H9 (cell line): Measurements from ENCODE around the gene SMIM22. TPM values are rescaled to one million over a fixed set of nuclear protein-coding genes. Genes with fewer than 3 reads are reported as not detected.

Experiments
- DNase-seq: peaks from one replicate; pipeline ENCODE4 v3.0.0-alpha.2; 2017
- H2AFZ ChIP-seq: one replicate; pipeline ENCODE4 v1.6.1; 2013; ENCODE audit warnings: mild to moderate bottlenecking, low read length, control low read depth, moderate library complexity
- H2AK5ac ChIP-seq: 2 replicates; pipeline ENCODE4 v1.6.1; 2013; ENCODE audit warnings: low read length, control low read depth, mixed read lengths; ENCODE audit not compliant: insufficient read length
- H2BK120ac ChIP-seq: one replicate; pipeline ENCODE4 v1.6.1; 2013; ENCODE audit warnings: low read depth, mild to moderate bottlenecking, low read length, control low read depth, inconsistent platforms; ENCODE audit not compliant: poor library complexity, severe bottlenecking
- H2BK12ac ChIP-seq: 2 replicates; pipeline ENCODE4 v1.6.1; 2013; ENCODE audit warnings: low read length, control low read depth, mixed read lengths, low read depth; ENCODE audit not compliant: insufficient read length
- H2BK15ac ChIP-seq: 2 replicates; pipeline ENCODE4 v1.6.1; 2013; ENCODE audit warnings: low read depth, low read length, control low read depth
- H2BK20ac ChIP-seq: one replicate; pipeline ENCODE4 v1.6.1; 2013; ENCODE audit warnings: low read depth, mild to moderate bottlenecking, low read length, control low read depth, inconsistent platforms; ENCODE audit not compliant: poor library complexity, severe bottlenecking
- H2BK5ac ChIP-seq: 2 replicates; pipeline ENCODE4 v1.6.1; 2013; ENCODE audit warnings: low read length, control low read depth, mixed read lengths; ENCODE audit not compliant: insufficient read length
- H3K14ac ChIP-seq: 2 replicates; pipeline ENCODE4 v1.6.1; 2013; ENCODE audit warnings: low read length, control low read depth; ENCODE audit not compliant: insufficient read depth
- H3K18ac ChIP-seq: 2 replicates; pipeline ENCODE4 v1.6.1; 2013; ENCODE audit warnings: low read depth, mild to moderate bottlenecking, mixed read lengths, low read length, control low read depth; ENCODE audit not compliant: insufficient read length
- H3K23ac ChIP-seq: 2 replicates; pipeline ENCODE4 v1.6.1; 2013; ENCODE audit warnings: low read length, control low read depth, mixed read lengths, low read depth; ENCODE audit not compliant: insufficient read length
- H3K23me2 ChIP-seq: 2 replicates; pipeline ENCODE4 v1.6.1; 2013; ENCODE audit warnings: low read depth, mild to moderate bottlenecking, mixed read lengths, low read length, control low read depth; ENCODE audit not compliant: insufficient read length, poor library complexity, severe bottlenecking
- H3K27ac ChIP-seq: 2 replicates; pipeline ENCODE4 v1.5.1; 2013; ENCODE audit warnings: low read length, control low read depth, mixed read lengths, low read depth; ENCODE audit not compliant: insufficient read length
- H3K27me3 ChIP-seq: 2 replicates; pipeline ENCODE4 v1.6.1; 2013; ENCODE audit warnings: low read length, control low read depth, inconsistent platforms; ENCODE audit not compliant: insufficient read depth
- H3K4ac ChIP-seq: 2 replicates; pipeline ENCODE4 v1.6.1; 2013; ENCODE audit warnings: low read depth, mild to moderate bottlenecking, control low read depth, inconsistent platforms, low read length, moderate library complexity
- H3K4me1 ChIP-seq: 2 replicates; pipeline ENCODE4 v1.6.1; 2013; ENCODE audit warnings: low read length, control low read depth, inconsistent platforms; ENCODE audit not compliant: insufficient read depth
- H3K4me2 ChIP-seq: 2 replicates; pipeline ENCODE4 v1.6.1; 2013; ENCODE audit warnings: low read length, control low read depth, mixed read lengths; ENCODE audit not compliant: insufficient read length, insufficient read depth
- H3K56ac ChIP-seq: 2 replicates; pipeline ENCODE4 v1.6.1; 2013; ENCODE audit warnings: low read depth, mild to moderate bottlenecking, mixed read lengths, low read length, control low read depth; ENCODE audit not compliant: insufficient read length
- H3K79me1 ChIP-seq: 2 replicates; pipeline ENCODE4 v1.6.1; 2013; ENCODE audit warnings: low read depth, mild to moderate bottlenecking, moderate library complexity, low read length, control low read depth, inconsistent platforms; ENCODE audit not compliant: insufficient read depth, poor library complexity, severe bottlenecking
- H3K79me2 ChIP-seq: 2 replicates; pipeline ENCODE4 v1.6.1; 2013; ENCODE audit warnings: low read length, control low read depth, inconsistent platforms; ENCODE audit not compliant: insufficient read depth
- H3K9ac ChIP-seq: 2 replicates; pipeline ENCODE4 v1.6.1; 2013; ENCODE audit warnings: low read length, control low read depth, mixed read lengths; ENCODE audit not compliant: insufficient read length; ENCODE audit errors: extremely low read depth
- H3K9me3 ChIP-seq: one replicate; pipeline ENCODE4 v1.6.1; 2013; ENCODE audit warnings: low read depth, low read length, inconsistent platforms; ENCODE audit not compliant: control insufficient read depth
- H3T11ph ChIP-seq: one replicate; pipeline ENCODE4 v1.6.1; 2013; ENCODE audit warnings: mild to moderate bottlenecking, low read length, control low read depth, inconsistent platforms
- H4K20me1 ChIP-seq: one replicate; pipeline ENCODE4 v1.6.1; 2013; ENCODE audit not compliant: control insufficient read depth, insufficient read length, insufficient read depth
- H4K5ac ChIP-seq: 2 replicates; pipeline ENCODE4 v1.6.1; 2013; ENCODE audit warnings: low read depth, mild to moderate bottlenecking, mixed read lengths, low read length, control low read depth; ENCODE audit not compliant: insufficient read length
- H4K8ac ChIP-seq: replicated peaks from 2 replicates; pipeline ENCODE4 v1.6.1; 2013; ENCODE audit warnings: low read length, control low read depth, mixed read lengths, low read depth; ENCODE audit not compliant: insufficient read length
- H4K91ac ChIP-seq: 2 replicates; pipeline ENCODE4 v1.6.1; 2013; ENCODE audit warnings: low read depth, mild to moderate bottlenecking, moderate library complexity, mixed read lengths, low read length, control low read depth; ENCODE audit not compliant: insufficient read length
- H3K27ac Mint-ChIP-seq, 3 experiments: 2 replicates in 2 of 3; 3 replicates in 1 of 3; pipeline ENCODE4 v1.8.0; 2020 to 2021; ENCODE audit warnings: mixed read lengths in 3 of 3, mild to moderate bottlenecking in 1 of 3, moderate library complexity in 1 of 3
- H3K27me3 Mint-ChIP-seq: 2 replicates; pipeline ENCODE4 v1.8.0; 2021; ENCODE audit warnings: low read depth, mild to moderate bottlenecking, moderate library complexity, mixed read lengths
- H3K36me3 Mint-ChIP-seq, 3 experiments: 2 replicates in 2 of 3; 3 replicates in 1 of 3; pipeline ENCODE4 v1.8.0; 2020 to 2021; ENCODE audit warnings: low read depth in 3 of 3, mixed read lengths in 3 of 3; ENCODE audit not compliant: insufficient read depth in 1 of 3
- H3K4me1 Mint-ChIP-seq, 2 experiments: 2 replicates each; pipeline ENCODE4 v1.8.0; 2020; ENCODE audit warnings: mixed read lengths in 2 of 2
- H3K4me3 Mint-ChIP-seq, 2 experiments: 2 replicates in 1 of 2; 3 replicates in 1 of 2; pipeline ENCODE4 v1.8.0; 2020 to 2021; ENCODE audit warnings: mild to moderate bottlenecking in 2 of 2, mixed read lengths in 2 of 2, moderate library complexity in 1 of 2
- H3K9me3 Mint-ChIP-seq, 2 experiments: 2 replicates in 1 of 2; 3 replicates in 1 of 2; pipeline ENCODE4 v1.8.0; 2020; ENCODE audit warnings: mild to moderate bottlenecking in 2 of 2, mixed read lengths in 2 of 2, moderate library complexity in 1 of 2
- WGBS: extraction: QIAGEN DNeasy Blood & Tissue Kit; methylation state at CpG from one replicate; pipeline ENCODE4 v1.1.7; 2013; ENCODE audit warnings: missing lambda C conversion rate, low lambda C conversion rate, mixed read lengths; ENCODE audit not compliant: insufficient read length; ENCODE audit errors: extremely low coverage; 5-methylcytosine and 5-hydroxymethylcytosine counted together
- total RNA-seq: library from RNA; stranded (reverse); gene quantifications from 2 replicates; pipeline ENCODE4 v1.2.1, GENCODE V29; 2021
- TF ChIP-seq, protein P1 (sequence below): fragments of 200-600 bp; sonication (generic); conservative IDR thresholded peaks from 3 replicates; pipeline ENCODE4 v1.8.0; 2021; ENCODE audit warnings: antibody characterized with exemption, mild to moderate bottlenecking

The SMIM22 gene
- total RNA-seq, 1 experiment from 2014 or later = not detected

DNA sequence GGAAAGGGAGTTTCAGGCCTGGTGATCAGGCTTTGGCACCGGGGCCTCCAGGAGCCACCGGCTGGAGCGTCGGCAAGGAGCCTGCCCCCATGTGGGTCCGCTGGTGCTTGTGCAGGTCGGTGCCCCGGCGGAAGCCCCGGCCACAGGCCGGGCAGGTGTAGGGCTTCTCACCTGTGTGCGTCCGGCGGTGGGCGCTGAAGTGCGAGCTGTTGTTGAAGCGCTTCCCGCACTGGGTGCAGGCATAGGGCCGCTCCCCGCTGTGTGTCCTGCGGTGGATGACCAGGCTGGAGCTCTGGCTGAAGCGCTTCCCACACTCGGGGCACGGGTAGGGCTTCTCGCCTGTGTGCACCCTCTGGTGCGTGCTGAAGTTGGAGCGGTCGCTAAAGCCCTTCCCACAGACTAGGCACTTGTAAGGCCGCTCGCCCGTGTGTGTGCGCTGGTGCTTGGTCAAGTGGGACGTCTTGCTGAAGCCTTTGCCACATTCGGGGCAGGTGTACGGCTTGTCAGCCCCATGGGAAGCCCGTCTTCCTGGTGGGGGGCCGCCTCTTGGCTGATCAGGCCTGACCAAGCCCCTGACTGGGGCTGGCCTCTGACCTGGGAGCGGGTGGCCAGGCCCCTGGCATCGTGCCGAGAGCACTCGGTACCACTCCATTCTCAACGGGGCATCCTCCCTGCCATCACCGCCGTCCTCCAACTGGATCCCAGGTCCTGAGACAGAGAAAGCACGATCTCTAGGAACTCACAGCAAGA, 42.6 kb upstream of the SMIM22 start:
- Histone ChIP-seq H3K9me3 (no peaks in the 10 kb centered on the region), H2BK20ac (no peak overlapping the region), H2AFZ (no peak overlapping the region), H3K27me3 (no peaks in the 10 kb centered on the region), H3K4me1 (no peaks in the 10 kb centered on the region), H3K79me2 (no peaks in the 10 kb centered on the region), H3K56ac (no peak overlapping the region), H3T11ph (no peak overlapping the region), H3K18ac (no peak overlapping the region), H4K91ac (no peak overlapping the region), H3K4ac (no peak overlapping the region), H2BK15ac (no peak overlapping the region), H3K23me2 (no peaks in the 10 kb centered on the region), H3K79me1 (no peaks in the 10 kb centered on the region), H3K14ac (no peak overlapping the region), H2AK5ac (no peak overlapping the region), H4K8ac (no peak overlapping the region), H2BK12ac (no peak overlapping the region), H4K5ac (no peak overlapping the region), H3K4me2 (no peak overlapping the region), H3K9ac (no peak overlapping the region), H4K20me1 (no peaks in the 10 kb centered on the region), H2BK120ac (no peak overlapping the region), H3K27ac (no peak overlapping the region), H3K23ac (no peak overlapping the region), H2BK5ac (no peak overlapping the region)
- no peaks in the 10 kb centered on the region for H3K4me1 Mint-ChIP-seq
- no CpG with 5 or more reads among the region's 44 CpGs for WGBS
- no peaks in the 10 kb centered on the region for H3K27me3 Mint-ChIP-seq
- H3K36me3 Mint-ChIP-seq = peaks cover 29 to 52% (median 49%) of the 10 kb centered on the region in 3 experiments
- no peak for DNase-seq
- H3K4me3 Mint-ChIP-seq = no peak overlapping the region
- H3K27ac Mint-ChIP-seq = no peak overlapping the region
- TF ChIP-seq, protein P1, sequence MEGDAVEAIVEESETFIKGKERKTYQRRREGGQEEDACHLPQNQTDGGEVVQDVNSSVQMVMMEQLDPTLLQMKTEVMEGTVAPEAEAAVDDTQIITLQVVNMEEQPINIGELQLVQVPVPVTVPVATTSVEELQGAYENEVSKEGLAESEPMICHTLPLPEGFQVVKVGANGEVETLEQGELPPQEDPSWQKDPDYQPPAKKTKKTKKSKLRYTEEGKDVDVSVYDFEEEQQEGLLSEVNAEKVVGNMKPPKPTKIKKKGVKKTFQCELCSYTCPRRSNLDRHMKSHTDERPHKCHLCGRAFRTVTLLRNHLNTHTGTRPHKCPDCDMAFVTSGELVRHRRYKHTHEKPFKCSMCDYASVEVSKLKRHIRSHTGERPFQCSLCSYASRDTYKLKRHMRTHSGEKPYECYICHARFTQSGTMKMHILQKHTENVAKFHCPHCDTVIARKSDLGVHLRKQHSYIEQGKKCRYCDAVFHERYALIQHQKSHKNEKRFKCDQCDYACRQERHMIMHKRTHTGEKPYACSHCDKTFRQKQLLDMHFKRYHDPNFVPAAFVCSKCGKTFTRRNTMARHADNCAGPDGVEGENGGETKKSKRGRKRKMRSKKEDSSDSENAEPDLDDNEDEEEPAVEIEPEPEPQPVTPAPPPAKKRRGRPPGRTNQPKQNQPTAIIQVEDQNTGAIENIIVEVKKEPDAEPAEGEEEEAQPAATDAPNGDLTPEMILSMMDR = no peak
- H3K9me3 Mint-ChIP-seq = peaks cover 7 to 9% of the 10 kb centered on the region in 2 experiments; a peak in 3 of 5 replicates
